ENCODE measurements around the gene KLRF1.

KLRF1 gene

GRCh38 chr12:9808504-9808903 is 18.8 kb upstream of the KLRF1 start:
- DNase-seq: no peak
- TF ChIP-seq CTCF (IDR thresholded peaks at IDR 0.05; ENCODE audit: low read length) (no peak), EZH2phosphoT487 (IDR thresholded peaks at IDR 0.05; ENCODE audit: low read length) (no peak), EZH2 (optimal IDR thresholded peaks at IDR 0.05; ENCODE audit: low read depth, low read length) (no peak)

GRCh38 chr12:9809338-9809737 is 17.9 kb upstream of the KLRF1 start:
- Histone ChIP-seq H3K4me1 (ENCODE audit: low read length) (no peaks in the 10 kb centered on the region), H3K36me3 (replicated peaks; ENCODE audit: insufficient read depth, low read length) (no peaks in the 10 kb centered on the region), H3K9me2 (replicated peaks; ENCODE audit: insufficient read depth, low read length) (no peaks in the 10 kb centered on the region), H3K4me3 (ENCODE audit: low read length) (no peak overlapping the region), H3K79me2 (ENCODE audit: low read length) (no peaks in the 10 kb centered on the region), H3F3A (ENCODE audit: insufficient read depth, low read length) (no peaks in the 10 kb centered on the region), H3K4me2 (ENCODE audit: low read depth, low read length) (no peak overlapping the region), H3K27me3 (replicated peaks; ENCODE audit: insufficient read depth, low read length) (no peaks in the 10 kb centered on the region), H3K27ac (ENCODE audit: low read length) (no peak overlapping the region), H3K9ac (ENCODE audit: low read length) (no peak overlapping the region), H3K9me3 (replicated peaks; ENCODE audit: insufficient read depth, low read length) (no peaks in the 10 kb centered on the region), H4K20me1 (ENCODE audit: insufficient read depth, low read length) (no peaks in the 10 kb centered on the region), H2AFZ (ENCODE audit: low read length) (no peak overlapping the region)
- DNase-seq: no peak
- TF ChIP-seq EZH2 (optimal IDR thresholded peaks at IDR 0.05; ENCODE audit: low read depth, low read length) (no peak), CTCF (IDR thresholded peaks at IDR 0.05; ENCODE audit: low read length) (no peak), EZH2phosphoT487 (IDR thresholded peaks at IDR 0.05; ENCODE audit: low read length) (no peak)

More at GRCh38 chr12:9808504-9808903, 18.8 kb upstream of the KLRF1 start:
- no peak overlapping the region for H3K4me2 ChIP-seq (ENCODE audit: low read depth, low read length)
- H3F3A ChIP-seq (ENCODE audit: insufficient read depth, low read length): no peaks in the 10 kb centered on the region
- no peaks in the 10 kb centered on the region for H3K9me2 ChIP-seq (replicated peaks; ENCODE audit: insufficient read depth, low read length)
- no peaks in the 10 kb centered on the region for H3K36me3 ChIP-seq (replicated peaks; ENCODE audit: insufficient read depth, low read length)
- H2AFZ ChIP-seq (ENCODE audit: low read length): no peak overlapping the region
- no peak overlapping the region for H3K27ac ChIP-seq (ENCODE audit: low read length)
- H3K9me3 ChIP-seq (replicated peaks; ENCODE audit: insufficient read depth, low read length): no peaks in the 10 kb centered on the region
- H3K9ac ChIP-seq (ENCODE audit: low read length): no peak overlapping the region
- no peaks in the 10 kb centered on the region for H3K27me3 ChIP-seq (replicated peaks; ENCODE audit: insufficient read depth, low read length)
- H3K79me2 ChIP-seq (ENCODE audit: low read length): no peaks in the 10 kb centered on the region
- H3K4me1 ChIP-seq (ENCODE audit: low read length): no peaks in the 10 kb centered on the region
- no peaks in the 10 kb centered on the region for H4K20me1 ChIP-seq (ENCODE audit: insufficient read depth, low read length)
- no peak overlapping the region for H3K4me3 ChIP-seq (ENCODE audit: low read length)

- Histone ChIP-seq H3K9me2 (replicated peaks; ENCODE audit: insufficient read depth, low read length) (no peaks in the 10 kb centered on the region), H3F3A (ENCODE audit: insufficient read depth, low read length) (no peaks in the 10 kb centered on the region), H3K9me3 (replicated peaks; ENCODE audit: insufficient read depth, low read length) (no peaks in the 10 kb centered on the region), H3K79me2 (ENCODE audit: low read length) (no peaks in the 10 kb centered on the region), H2AFZ (ENCODE audit: low read length) (no peak overlapping the region), H3K27me3 (replicated peaks; ENCODE audit: insufficient read depth, low read length) (no peaks in the 10 kb centered on the region), H3K27ac (ENCODE audit: low read length) (no peak overlapping the region), H3K36me3 (replicated peaks; ENCODE audit: insufficient read depth, low read length) (no peaks in the 10 kb centered on the region), H3K4me2 (ENCODE audit: low read depth, low read length) (no peak overlapping the region), H4K20me1 (ENCODE audit: insufficient read depth, low read length) (no peaks in the 10 kb centered on the region), H3K9ac (ENCODE audit: low read length) (no peak overlapping the region), H3K4me3 (ENCODE audit: low read length) (no peak overlapping the region), H3K4me1 (ENCODE audit: low read length) (no peaks in the 10 kb centered on the region)
- TF ChIP-seq EZH2phosphoT487 (IDR thresholded peaks at IDR 0.05; ENCODE audit: low read length) (no peak), CTCF (IDR thresholded peaks at IDR 0.05; ENCODE audit: low read length) (no peak), EZH2 (optimal IDR thresholded peaks at IDR 0.05; ENCODE audit: low read depth, low read length) (no peak)
- no peak for DNase-seq
Observed at GRCh38 chr12:9809866-9810265, 17.4 kb upstream of the KLRF1 start.
